ENCODE data around the gene CCDC106.

The CCDC106 gene

DNA sequence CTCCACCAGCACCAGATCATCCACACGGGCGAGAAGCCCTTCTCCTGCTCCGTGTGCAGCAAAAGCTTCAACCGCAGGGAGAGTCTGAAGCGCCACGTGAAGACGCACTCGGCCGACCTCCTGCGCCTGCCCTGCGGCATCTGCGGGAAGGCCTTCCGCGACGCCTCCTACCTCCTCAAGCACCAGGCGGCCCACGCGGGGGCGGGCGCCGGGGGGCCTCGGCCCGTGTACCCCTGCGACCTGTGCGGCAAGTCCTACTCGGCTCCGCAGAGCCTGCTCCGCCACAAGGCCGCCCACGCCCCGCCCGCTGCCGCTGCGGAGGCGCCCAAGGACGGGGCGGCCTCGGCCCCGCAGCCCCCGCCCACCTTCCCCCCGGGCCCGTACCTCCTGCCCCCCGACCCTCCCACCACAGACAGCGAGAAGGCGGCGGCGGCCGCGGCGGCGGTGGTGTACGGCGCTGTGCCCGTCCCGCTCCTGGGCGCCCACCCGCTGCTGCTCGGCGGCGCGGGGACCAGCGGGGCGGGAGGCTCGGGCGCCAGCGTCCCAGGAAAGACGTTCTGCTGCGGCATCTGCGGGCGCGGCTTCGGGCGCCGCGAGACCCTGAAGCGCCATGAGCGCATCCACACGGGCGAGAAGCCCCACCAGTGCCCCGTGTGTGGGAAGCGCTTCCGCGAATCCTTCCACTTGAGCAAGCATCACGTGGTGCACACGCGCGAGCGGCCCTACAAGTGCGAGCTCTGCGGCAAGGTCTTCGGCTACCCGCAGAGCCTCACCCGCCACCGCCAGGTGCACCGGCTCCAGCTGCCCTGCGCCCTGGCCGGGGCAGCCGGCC is 33.1 kb upstream of the CCDC106 start:
- DNase-seq, result no peak

DNA sequence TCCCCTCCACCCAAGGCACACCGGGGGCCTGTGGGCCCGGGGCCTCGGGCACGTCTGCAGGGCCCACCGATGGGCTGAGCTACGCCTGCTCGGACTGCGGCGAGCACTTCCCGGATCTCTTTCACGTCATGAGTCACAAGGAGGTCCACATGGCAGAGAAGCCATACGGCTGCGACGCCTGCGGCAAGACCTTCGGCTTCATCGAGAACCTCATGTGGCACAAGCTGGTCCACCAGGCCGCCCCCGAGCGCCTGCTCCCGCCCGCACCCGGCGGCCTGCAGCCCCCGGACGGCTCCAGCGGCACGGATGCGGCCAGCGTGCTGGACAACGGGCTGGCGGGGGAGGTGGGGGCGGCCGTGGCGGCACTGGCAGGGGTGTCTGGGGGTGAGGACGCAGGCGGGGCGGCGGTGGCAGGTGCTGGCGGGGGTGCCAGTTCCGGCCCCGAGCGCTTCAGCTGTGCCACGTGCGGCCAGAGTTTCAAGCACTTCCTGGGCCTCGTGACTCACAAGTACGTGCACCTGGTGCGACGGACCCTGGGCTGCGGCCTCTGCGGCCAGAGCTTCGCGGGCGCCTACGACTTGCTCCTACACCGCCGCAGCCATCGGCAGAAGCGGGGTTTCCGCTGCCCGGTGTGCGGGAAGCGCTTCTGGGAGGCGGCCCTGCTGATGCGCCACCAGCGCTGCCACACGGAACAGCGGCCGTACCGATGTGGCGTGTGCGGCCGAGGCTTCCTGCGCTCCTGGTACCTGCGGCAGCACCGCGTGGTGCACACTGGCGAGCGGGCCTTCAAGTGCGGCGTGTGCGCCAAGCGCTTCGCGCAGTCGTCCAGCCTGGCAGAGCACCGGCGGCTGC is 32.2 kb upstream of the CCDC106 start:
- DNase-seq, result no peak

DNA sequence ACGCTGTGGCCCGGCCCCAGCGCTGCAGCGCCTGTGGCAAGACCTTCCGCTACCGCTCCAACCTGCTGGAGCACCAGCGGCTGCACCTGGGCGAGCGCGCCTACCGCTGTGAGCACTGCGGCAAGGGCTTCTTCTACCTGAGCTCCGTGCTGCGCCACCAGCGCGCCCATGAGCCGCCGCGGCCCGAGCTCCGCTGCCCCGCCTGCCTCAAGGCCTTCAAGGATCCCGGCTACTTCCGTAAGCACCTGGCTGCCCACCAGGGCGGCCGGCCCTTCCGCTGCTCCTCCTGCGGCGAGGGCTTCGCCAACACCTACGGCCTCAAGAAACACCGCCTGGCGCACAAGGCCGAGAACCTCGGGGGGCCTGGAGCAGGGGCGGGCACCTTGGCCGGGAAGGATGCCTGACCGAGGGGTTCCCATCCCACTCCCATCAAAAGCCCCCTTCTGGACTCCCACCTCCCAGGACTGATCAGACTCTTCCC is 31.6 kb upstream of the CCDC106 start:
- no peak for DNase-seq

DNA sequence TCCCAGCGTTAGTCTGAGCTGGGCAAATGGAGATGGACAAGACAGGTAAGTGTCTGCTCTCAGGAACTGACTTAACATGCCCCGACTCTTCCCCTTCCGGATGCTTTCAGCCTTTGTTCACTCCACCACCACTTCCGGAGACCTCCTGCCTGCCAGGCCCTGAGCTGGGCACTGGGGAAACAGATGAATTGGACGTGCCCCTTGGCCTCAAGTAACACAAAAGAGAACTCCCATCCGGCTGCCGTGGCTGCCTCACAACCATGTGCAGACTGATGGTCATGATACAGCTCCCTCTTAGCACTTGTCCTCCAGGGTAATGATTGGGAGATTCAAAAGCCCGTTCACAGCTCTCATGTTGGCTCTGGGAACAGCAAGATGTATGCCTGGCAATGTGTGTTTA is 30.6 kb upstream of the CCDC106 start:
- DNase-seq, result no peak

DNA sequence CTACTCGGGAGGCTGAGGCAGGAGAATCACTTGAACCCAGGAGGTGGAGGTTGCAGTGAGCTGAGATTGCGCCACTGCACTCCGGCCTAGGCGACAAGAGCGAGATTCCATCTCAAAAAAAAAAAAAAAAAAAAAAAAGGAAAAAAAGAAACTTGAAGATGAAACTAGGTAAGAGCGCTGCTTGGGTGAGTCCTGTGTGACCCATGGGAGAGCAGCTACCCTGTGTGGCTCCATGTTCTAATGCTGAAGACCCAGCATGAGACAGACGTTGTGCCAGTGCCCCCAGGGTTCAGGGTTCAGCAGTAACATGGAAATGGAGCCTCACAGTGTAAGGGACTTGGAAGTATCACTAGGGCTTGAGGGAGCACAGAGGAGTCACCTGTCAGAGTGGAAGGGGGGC is 29.6 kb upstream of the CCDC106 start:
- no peak for DNase-seq

DNA sequence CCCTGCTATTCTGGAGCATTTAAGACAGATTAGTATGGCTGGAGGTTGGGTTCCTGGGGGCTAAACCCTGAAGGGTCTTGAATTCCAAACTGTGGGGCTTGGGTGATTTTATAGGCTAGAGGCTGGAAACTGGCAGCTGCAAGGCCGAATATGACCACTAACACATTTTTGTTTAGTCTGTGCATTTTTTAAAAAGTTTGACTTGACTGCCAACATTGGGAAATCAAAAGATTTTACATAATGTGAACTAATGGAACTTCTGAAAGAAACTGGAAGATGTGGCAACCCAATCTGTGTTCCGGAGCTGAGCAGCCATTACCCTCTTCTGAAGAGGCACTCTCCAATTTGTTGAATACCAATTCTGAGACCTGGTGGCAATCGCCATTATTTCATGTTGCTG is 28.7 kb upstream of the CCDC106 start:
- no peak for DNase-seq

DNA sequence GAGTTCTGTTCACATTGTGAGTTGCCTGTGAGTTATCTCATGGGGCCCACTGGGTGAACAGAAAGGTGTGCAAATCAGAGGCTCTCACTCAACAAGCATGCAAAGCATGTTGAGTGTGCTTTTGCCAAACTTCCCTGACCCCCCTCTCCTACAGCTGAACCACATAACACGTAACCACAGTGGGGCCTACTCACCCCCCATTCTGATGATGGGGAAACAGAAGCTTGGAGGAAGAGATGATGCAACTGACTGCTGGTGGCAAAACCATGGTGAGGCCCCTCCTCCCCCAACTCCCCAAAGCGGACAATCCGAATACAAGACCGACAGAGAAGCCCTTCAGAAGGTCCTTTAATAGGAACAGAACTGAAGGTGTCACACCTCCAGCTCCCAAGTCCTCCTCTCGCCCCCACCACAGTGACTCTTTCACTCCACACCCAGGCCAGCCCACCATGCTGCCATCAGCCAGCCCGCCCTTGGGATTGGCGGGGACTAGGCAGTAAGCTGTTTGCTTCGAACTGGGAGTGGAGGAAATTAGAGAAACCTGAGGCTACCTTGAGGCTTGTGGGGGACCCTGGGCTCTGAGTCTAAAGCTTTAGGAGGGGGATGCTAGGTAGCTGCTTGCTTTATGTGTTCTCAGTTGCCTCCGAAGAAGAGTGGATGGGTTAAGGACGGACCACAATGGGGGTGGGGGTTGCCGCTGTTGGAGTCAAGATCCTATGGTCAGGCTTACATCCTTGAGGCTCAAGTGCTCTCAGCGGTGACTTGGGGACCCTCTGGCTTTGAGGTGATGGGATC is 27.4 kb upstream of the CCDC106 start:
- no peak for DNase-seq

DNA sequence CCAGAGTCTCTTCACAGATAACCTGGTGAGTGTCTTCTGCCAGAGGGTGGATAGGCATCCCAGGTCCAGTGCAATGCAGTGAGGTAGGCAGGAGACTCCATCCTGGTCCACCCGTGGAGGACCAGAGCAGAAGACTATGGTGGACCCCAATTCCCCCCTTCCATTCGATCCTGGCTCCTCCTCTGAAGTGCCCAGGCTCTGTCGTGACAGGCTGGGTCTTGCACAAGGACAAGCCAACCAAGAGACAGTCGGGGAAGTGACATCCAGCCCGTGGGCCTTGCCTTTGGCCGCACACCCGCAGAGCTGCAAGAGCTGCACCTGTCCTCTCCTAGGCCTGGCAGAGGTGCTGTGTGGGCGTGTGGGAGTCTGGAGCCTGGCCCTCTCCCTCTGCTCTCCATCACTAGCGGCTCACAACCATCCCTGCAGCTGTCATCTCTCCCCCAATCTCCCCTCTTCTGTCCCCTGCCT is 26.8 kb upstream of the CCDC106 start:
- DNase-seq, result no peak

DNA sequence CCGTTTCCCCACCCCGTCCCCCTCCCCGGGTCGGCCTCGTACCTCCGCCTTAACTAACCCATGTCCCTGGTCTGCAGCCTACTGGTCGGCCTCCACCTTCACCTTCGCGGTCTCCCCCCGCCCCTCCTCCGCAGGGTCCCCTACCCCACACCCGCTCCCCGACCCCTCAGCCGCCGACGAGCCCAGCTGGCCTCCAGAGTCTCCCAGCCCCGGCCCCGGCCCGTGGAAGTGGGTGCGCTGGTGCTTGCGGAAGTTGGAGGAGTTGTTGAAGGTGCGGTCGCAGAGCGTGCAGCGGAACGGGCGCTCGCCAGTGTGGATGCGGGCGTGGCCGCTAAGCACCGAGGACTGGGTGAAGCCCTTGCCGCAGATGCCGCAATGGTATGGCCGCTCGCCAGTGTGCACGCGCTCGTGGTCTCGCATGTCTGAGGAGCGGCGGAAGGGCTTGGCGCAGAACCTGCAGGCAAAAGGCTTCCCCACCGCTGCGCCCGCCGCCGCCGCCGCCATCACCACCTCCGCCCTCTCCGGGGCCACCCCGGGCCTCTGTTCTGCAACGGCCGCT is 26.3 kb upstream of the CCDC106 start:
- no peak for DNase-seq

DNA sequence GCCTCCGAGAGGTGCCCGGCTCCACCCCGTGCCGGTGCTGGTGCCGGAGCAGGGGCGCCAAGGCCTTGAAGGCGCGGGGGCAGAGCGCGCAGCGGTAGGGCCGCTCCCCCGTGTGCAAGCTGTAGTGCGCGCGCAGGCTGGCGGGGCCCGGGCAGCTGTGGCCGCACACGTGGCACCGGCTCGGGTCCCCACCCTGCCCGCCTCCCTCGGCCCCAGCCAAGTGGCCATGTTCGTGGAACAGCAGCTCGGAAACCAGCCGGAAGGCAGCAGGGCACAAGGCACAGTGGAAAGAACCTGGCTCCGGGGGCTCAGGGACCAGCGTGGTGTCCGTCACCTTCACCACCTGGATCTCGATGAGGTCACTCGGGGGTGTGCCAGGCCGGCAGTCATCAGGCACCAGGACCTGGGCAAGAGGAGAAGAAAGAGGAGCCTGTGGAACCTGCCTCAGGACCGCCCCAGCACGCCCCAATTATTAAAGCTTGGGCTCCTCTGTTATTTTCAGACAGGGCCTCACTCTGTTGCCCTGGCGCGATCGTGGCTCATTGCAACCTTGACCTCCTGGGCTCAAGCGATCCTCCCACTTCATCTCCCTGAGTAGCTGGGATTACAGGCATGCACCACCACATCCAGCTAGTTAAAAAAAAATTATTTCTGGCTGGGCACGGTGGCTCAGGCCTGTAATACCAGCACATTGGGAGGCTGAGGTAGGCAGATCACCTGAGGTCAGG is 25.6 kb upstream of the CCDC106 start:
- no peak for DNase-seq

DNA sequence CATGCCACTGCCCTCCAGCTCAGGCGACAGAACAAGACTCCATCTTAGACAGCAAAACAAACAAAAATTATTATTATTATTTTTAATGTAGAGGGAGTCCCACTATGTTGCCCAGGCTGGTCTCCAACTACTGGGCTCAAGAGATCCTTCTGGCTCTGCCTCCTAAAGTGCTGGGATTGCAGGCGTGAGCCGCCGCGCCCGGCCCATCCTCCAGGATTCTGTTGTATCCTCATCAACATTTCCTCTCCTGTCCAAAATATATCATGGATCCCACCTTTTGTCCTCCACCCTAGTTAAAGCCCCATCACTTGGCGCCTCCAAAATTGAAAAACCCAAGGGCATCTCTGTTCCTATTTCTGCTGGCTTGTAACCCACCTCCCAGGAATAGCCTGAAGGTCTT is 24.9 kb upstream of the CCDC106 start:
- no peak for DNase-seq

DNA sequence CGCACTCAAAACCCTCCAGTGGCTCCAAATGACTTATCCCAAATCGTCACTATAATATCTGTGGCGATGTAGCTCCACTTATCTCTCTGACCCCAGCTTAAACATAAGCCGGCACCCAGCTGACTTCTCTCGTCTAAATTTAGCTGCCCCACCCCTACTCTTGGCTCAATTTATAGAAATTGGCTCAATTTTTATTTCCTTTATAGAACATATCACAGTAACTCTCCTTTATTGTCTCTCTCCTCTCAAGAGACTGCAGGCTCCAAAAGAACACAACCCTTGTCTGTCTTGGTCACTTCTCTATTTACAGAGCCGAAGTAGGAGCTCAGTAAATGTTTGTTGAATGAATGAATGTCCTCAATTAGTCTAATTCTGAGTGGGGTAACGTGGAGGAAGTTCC is 24.5 kb upstream of the CCDC106 start:
- no peak for DNase-seq

DNA sequence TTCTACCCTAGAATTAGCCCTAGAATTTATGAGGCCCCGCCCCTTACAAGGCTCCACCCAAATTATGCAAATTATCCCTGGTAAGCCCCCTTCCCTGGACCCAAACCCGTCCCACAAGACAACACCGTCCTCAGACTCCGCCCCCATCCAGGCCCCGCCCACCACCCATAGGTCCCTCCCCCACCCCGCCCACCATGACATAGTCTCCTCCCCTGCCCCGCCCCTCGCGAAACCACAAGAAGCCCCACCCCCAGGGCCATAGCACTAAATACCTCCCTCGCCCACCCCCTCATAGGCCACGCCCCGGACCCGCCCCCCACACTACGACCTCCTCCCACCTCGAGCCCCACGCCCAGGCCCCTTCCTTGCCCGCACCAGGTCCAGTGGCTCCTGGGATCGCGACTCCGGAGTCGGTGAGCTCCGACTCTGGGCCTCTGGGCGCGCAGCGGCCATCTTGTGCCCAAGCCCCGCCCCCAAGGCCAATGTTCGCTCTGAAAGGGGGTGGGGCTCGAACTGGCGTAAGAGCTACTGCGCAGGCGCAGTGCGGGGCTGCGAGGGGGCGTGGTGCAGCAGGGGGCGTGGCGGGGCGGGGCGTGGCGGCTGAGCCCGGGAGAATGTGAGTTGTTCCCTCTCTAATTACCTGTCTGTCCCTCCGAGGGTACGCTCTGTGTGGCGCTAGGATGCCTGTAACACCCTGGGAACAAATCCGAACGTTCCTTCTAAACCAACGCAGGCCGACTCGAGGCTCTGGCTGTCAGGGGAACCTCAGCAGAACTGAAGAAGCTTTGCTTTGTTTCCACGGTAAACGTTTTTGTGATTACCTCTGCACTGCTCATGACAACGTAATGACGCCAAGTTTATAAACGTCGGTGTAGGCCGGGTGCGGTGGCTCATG is 23.7 kb upstream of the CCDC106 start, which contains the start of gene ZNF784:
ZNF784 (minus strand) TSS at position 458 of the 895 bp plus-strand sequence; CDS start at position 453, 5 bp downstream.
- DNase-seq, result peak; percentile 92

DNA sequence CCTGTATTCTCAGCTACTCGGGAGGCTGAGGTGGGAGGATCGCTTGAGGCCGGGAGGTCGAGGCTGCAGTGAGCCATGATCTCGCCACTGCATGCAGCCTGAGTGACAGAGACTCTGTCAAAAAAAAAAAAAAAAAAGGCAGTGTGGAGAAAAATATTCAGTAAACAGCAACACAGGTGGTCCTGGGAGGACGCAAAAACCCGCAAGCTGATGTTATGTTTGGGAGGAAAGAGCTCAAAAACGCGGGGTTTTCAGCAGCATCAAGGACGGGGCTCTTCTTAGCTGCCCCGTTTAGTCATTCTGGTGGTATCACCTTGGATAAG is 23.0 kb upstream of the CCDC106 start:
- DNase-seq, result no peak

DNA sequence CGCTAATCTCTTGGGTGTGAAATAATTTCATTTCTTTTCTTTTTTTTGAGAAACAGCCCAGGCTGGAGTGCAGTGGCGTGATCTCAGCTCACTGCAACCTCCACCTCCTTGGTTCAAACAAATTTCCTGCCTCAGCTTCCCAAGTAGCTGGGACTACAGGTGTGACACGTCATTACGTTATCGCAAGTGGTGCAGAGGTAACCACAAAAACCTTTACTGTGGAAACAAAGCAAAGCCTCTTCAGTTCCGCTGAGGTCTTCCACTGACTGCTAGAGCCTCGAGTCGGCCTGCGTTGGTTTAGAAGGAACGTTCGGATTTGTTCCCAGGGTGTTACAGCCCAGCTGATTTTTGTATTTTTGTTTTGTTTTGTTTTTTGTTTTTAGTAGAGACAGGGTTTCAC is 21.7 kb upstream of the CCDC106 start:
- DNase-seq, result peak; percentile 91

DNA sequence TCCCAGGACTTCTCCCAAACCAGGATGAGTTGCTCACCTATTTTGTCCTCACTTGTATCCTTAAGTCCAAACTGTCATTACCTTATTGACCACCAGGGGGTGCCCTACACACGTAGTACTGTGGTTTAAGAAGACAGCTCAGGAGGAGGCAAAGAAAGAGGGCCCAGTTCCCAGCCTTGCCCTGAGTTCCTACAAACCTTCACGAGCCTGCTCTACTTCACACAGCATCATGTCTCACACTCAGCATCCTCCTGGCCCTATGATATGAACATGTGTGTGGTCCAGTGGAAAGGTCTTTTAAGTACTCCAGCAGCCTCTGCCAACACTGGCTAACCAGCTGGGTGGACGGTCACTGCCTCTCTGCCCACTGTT is 15.6 kb upstream of the CCDC106 start:
- DNase-seq, result peak; percentile 86

DNA sequence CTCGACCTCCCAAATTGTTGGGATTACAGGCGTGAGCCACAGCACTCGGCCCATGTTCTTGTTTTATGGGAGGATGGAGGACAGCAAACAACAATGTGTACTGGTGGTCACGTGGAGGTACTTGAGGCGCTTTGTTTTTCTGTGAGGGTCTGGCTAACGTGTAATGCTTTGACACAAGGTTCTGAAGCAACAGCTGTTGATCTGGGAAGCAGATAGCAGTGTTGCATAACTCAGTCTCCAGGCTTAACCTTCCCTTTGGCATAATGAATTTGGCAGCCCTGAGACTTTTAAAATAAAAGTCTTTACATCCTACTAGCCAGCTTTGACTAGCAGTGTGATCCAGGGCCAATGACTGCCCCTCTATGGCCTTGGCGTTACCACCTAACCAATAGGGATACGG is 14.2 kb upstream of the CCDC106 start:
- no peak for DNase-seq

DNA sequence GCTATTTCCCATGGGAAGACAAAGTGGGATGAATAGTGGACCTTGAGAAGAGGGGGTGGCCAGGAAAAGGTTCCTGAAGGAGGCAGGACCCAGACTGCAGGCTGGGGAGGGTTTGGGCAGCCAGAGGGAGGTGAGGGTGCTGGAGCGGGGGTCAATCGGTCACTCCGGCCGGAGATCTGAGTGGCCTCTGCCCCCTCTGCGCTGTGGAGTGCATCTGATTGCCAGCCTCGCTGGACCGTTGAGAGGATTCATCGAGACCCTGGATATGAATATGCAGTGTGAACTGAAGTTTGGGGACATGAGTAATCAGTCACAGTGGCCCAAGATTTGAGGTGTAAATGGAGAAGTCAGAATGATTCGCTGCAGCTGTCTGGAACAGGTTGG is 12.7 kb upstream of the CCDC106 start:
- no peak for DNase-seq

DNA sequence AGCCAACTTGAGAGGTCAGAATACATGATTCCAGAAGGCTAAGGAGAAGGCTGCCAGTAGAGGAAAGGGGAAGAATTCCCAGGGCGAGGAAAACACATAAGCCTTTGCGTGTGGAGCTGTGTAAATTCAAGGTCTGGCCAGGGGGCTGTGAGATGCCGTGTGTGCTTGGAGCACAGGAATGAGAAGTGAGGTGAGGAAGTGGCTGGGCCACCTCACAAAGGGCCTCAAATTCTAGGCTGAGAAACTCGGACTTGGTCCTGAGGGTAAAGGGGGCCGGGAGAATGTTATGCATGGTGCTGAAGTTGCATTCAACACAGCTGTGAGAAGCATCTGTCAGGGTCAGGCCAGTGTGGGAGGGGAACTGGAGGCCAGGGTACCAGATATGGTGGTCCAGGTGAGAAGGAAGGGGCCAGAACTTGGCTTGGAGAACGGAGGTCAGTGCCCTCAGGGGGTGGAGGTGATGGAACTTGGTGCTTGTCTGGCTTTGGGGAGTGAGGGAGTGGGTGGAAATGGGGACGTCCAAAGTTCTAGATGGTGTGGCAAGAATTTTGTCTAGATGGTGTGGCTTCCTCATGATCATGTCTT is 12.1 kb upstream of the CCDC106 start:
- DNase-seq, result no peak

DNA sequence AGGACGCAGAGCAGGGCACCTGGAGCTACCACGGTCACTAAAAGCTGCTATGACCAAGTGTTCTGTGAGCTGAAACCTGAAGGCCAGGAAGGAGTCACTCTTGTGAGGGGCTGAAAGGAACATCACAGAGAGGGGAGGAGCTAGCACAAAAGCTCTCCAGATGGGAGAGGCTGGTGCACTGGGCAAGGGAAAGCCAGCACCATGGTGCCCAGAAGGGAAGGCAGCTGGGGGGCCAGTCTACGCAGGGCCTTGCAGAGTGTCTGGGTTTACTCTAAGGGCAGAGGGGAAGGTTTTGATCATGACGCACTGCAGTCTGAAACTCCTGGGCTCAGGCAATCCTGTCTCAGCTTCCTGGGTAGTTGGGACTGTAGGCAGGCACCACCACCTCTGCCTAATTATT is 11.3 kb upstream of the CCDC106 start:
- no peak for DNase-seq

DNA sequence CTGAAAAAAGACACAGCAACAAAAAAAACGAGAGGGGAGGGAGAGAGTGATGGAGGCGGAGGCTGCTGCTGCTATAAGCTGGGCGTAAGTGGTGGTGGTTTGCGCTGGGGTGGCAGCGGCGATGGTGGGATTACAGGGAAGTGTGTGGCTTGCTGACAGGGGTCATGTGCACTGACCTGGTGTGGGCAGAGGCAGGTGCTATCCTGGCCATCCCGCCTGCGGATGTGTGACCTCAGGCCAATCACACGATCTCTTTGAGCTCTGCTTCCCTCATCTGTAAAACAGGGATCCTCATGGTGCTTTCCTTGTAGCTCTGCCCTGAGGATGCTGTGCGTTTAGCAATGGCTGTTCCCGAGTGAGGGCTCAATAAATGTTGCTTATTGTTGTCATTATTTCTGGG is 10.5 kb upstream of the CCDC106 start:
- DNase-seq, result no peak

Data from central memory CD4-positive, alpha-beta T cell (primary cell).